GM19035 (cell line): ENCODE data around the gene PRELID3B.

ENCODE experiments used
- ATAC-seq: cut with Tn5 transposase; IDR thresholded peaks from one replicate; pipeline ENCODE4 v1.9.1; 2021; ENCODE audit not compliant: unreplicated experiment

Gene PRELID3B

GRCh38 chr20:59042151-59042795 lies at the start of gene PRELID3B:
Gene PRELID3B (minus strand): TSS chr20:59042786. CDS start chr20:59042730, 56 bp downstream.
- peak; percentile 30 for ATAC-seq

DNA sequence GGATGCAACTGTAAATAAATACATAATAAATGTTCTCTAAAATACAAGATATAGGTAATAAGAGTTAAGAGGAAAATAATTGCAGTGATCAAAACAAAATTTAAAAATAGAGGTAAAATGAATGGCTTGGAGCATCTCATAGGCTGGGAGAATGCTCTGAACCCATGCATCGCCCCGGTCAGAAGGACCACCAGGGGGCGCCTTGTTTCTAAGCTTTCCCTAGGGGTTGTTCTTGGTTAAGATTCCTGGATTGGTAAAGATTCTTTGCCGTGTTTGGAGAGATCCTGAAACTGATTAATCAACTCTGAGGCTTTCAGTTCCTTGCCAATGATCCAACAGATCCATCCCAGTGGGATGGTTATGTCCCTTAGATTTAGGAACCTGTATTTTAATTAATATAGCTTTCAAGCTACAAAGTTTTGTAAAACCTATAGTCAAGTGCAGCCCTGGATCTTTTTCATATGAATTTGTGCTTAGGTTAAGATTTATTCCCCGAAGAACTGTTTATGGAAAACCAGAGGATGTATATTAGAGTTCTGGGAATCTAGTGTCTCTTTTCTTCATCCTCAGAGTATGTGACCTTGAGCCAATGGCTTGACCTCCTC lies 45.3 kb upstream of the PRELID3B start:
- no peak for ATAC-seq

DNA sequence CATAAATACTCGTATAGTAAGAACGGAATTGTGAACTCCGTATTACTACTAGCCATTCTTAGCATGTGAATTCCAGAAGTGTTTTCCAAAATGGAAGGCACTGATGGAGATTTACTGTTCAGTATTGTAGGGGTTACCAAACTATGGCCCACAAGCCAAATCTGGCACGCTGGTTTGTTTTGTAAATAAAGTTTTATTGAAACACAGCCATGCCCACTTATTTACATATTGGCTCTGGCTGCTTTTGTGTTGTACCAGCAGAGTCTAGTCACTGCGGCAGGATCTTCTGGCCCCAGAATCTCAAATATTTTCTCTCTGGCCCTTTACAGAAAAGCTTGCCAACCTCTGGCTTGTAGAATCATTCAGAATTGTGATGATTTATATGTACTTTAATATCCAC lies 44.3 kb upstream of the PRELID3B start:
- no peak for ATAC-seq

DNA sequence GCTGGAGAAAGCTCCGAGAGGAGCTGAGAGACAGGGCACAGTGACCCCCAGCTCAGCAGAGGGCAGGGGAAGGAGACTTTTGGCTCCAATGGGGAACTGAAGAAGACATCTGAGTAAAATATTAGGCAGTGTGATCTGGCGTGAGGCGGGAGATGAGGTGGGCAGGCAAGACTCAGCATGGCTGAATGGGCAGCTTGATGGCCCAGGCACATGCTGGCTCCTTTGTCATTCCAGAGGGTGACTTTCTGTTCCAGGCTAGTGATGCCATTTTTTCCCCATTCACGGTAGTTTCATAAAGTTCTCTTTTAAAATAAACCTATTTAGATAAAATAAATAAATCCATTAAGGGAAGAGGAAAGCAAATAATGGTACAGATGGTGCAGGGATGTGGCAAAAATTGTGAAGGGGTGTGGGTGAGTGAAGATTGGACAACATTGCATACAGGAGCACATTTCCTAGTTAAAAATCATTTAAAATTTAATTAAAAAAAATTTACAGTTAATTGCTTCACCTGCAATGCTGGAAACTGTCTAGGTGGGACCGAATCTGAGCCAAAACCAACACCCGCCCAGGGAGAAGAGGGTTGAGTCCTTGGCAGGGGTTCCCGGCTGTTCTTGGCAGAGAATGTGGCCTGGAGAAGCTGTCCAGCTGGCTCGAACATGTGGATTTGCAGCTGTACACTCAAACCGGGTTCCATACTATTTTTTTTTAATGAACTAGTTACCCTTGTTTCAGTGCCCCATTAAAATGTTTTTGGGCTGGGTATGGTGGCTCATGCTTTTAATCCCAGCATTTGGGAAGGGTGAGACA lies 41.7 kb upstream of the PRELID3B start:
- no peak for ATAC-seq

DNA sequence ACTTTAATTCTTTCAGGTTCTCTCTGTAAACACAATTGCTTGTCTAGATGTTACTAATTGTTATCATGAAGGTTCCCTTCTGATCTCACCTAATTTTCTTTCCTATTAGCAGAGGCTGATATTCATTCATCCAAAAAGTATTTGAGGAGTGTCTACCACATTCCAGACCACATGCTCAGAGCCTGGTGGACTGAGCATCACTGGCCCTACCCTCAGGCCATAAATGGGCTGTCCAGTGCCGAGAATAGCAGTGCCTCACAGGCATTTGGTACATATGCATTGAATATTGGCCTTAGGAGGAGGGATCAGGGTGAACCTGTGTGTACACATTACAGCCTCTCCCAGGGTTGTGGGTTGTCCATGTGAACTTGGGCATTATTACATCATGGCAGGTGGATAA lies 40.4 kb upstream of the PRELID3B start:
- no peak for ATAC-seq

DNA sequence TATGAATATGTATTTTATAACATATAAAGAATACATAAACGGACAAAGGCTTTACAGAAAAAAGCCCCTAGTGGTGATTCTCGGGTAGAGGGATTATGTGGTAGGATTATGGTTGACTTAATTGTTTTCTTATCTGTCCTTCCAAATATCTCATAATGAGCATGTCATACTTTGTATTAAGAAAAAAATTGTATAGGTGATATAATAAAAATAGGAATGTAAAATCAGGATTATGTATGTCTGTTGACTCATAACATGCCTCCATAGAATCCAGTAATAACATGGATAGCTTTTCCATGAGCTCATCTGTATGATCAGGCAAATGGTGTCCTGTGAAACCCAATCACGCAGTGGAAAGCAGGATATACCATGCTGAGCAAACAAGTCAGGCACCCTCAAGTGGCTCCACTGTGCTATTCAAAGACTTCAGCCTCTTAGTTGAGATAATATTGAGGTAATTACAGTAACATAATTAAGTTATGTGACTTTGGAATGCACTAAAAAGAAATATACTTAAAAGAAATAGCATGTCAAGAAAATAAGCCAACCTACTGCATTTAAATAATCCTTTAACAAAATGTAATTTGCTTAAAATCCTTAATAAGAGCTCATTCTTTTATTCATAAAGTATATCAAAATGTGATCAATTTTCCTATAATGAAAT lies 39.6 kb upstream of the PRELID3B start:
- no peak for ATAC-seq

GRCh38 chr20:59081036-59081435 lies 38.5 kb upstream of the PRELID3B start:
- no peak for ATAC-seq

DNA sequence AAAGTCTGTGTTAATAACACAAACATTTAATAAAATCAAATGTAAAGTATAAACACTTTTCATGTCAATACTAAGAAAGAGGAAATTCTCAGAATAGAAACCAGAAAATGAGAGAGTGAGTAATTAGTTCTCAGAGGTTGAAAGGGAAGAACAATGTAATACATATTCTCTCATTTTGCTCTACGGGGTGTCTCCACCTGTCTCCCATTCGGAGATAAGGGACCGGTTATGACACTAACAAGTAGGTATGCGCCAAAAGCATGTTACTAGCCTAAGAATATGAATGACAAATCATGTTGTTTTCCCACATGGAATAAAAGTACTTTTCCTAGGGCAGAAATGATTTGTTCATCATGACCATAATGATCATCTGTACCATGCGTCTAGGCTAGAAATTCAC lies 35.6 kb upstream of the PRELID3B start:
- ATAC-seq, result no peak

DNA sequence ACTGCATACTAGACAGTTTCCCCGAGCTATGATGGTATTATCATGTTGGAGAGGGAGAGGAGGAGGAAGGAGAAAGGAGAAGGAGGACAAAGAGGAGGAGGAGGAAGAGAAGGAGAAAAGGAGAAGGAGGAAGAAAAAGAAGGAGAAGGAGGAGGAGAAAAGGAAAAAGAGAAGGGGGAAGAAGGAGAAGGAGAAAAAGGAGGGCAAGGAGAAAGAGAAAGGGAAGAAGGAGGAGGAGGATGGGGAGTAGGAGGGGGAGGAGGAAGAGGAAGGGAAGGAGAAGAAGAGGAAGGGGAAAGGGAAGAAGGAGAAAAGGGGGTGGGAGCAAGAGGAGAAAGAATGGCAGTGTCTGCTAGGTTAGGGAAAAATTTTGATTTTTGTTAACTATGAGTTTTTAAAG lies 35.1 kb upstream of the PRELID3B start:
- ATAC-seq, result no peak

- no peak for ATAC-seq
These were observed 33.4 kb upstream of the PRELID3B start for GRCh38 chr20:59075934-59076508.

GRCh38 chr20:59074456-59074855 lies 31.9 kb upstream of the PRELID3B start:
- no peak for ATAC-seq

DNA sequence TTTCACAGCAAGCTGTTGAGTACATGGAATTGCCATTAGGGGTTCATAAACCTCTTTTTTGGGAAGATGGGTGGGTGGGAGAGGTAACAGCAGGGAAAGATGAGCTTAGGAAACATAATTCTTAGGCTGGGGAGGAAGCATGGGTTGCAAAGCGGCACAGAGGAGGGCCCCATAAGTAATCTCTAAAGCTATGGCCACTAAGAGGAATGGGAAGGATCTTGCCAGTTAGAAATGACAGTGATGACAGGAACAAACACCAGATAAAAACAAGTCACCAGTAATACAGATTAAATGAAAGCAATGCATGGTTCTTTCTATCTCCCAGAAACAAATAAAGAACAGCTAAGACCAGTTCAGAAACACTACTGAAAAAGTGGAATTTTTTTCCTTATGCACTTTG lies 31.0 kb upstream of the PRELID3B start:
- no peak for ATAC-seq

DNA sequence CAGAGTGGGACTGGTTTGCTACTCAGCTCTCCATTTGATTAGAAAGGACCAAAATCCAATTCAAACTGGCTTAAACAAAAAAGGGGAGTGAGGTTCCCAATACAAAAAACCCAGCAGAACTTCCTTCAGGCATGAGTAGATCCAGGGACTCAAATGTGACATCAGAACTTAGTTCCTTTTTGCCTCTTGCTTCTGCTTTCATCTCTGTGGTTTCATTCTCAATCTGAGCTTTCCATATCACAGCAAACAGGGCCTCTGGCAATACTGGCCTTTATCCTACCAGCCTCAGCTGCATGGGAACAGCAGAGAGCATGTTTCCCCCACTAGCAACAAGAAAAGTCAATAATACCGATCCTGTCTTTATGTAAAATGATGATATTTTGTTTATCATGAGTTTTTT lies 28.6 kb upstream of the PRELID3B start:
- no peak for ATAC-seq

GRCh38 chr20:59069026-59069425 lies 26.4 kb upstream of the PRELID3B start:
- ATAC-seq, result no peak

DNA sequence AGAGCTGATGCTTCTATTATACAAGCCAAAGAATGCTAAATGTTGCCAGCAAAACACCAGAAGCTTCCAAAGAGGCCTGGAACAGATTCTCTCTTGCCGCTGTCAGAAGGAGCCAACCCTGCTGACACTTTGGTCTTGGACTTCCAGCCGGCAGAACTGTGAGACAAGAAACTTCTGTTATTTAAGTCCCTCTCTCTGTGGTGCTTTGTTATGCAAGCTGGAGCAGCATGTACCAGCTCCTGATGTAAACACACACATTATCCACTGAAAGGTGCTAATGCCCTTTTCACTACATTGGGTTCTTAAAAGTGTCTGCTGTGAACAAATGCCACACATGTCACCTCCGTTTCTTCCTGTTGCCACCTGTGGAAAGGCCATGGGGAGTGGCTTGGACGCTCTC lies 25.9 kb upstream of the PRELID3B start:
- ATAC-seq, result no peak

- no peak for ATAC-seq
These were observed 21.7 kb upstream of the PRELID3B start for GRCh38 chr20:59064214-59064722.

DNA sequence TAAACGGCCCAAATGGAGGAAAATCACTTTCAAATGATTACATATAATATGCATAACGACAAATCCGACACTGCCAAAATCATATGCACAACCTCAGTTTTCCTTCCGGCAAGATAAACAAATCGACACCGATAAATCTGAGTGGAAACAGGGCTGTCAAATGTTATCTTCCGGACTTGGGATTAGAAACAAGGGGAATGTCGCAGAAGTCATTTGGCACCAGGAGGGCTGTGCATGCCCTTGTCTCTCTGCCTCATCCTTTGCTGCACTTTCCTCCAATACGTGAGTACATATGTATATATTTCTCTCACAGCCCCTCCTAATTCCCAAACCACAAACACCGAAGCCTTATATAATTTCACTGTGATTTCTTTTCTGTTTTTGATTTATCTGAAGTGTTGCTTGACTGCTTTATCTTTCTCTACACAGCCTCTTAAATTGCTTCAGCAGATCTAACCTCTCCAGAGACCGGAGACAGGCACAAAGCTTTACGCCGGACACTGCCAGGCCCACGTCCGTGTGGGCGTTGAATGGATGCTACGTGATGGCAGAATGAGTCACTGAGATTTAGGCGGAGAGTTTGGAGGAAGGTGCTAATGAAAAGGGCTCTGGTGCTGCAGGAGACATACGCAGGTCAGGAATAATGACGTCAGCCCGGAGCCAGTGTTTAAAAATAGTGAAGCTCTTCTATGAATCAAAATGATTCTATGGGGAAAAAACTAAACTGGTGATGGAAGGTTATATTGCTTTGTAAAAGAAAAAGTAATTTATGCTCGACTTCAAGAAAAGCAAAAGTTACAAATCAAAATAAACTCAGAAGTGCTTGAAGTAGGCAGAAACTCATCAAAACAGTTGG lies 21.0 kb upstream of the PRELID3B start:
- ATAC-seq, result no peak

- ATAC-seq, result no peak
These were observed 19.5 kb upstream of the PRELID3B start for GRCh38 chr20:59062081-59062480.

GRCh38 chr20:59055302-59055701 lies 12.7 kb upstream of the PRELID3B start:
- ATAC-seq, result no peak

DNA sequence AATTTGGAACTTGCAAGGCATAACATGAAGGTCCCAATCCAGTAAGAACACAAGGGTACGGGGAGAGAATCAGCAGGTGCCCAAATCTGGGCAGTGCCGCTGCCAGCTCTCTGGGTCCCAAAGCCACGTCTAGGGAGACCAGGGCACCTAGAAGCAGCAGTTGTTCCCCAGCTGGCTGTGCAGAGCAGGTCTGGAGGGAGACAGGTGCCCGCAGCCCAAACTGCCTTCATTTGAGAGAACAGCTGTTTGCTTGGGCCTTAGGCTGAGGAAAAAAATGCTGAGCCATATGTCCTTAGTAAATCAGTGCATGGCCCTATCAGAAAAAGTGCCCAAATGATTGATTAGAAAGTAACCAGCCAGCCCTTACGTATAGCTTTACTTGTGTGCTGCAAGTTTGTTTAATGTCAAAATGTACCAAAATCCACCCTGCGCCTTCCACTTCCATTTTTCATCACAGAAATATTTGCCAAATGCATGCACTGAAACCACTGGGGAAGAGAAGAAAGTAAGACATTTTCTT lies 9.1 kb upstream of the PRELID3B start:
- ATAC-seq, result no peak
